Measurements from ENCODE around the gene SLC19A3.
"Not testable (repeated sequence)": the region's sequence is repeated elsewhere in the genome, so short reads cannot be mapped to it uniquely, and the experiment has no call there.

SLC19A3 gene

GRCh38 chr2:227717687-227718567, at the start of gene SLC19A3:
SLC19A3 (minus strand) TSS chr2:227718028; CDS start chr2:227702318, 15,710 bp downstream.
- DNase-seq (ENCODE audit: low read depth), result peak; percentile 81
- no peak for TF ChIP-seq CTCF (conservative IDR thresholded peaks at IDR 0.05; ENCODE audit: low read depth, low read length)
- H3K4me3 ChIP-seq (ENCODE audit: low read depth, low read length), result peak within 1 kb of the TSS; percentile 61

- peak; percentile 78 for DNase-seq (ENCODE audit: low read depth)
- peak; percentile 91 for TF ChIP-seq CTCF (conservative IDR thresholded peaks at IDR 0.05; ENCODE audit: low read depth, low read length)
- H3K4me3 ChIP-seq (ENCODE audit: low read depth, low read length), result no peak overlapping the region
These were observed 48.6 kb upstream of the SLC19A3 start for GRCh38 chr2:227766373-227766883.

GRCh38 chr2:227765788-227766372, 48.1 kb upstream of the SLC19A3 start:
- no peak overlapping the region for H3K4me3 ChIP-seq (ENCODE audit: low read depth, low read length)
- DNase-seq (ENCODE audit: low read depth), result no peak
- TF ChIP-seq CTCF (conservative IDR thresholded peaks at IDR 0.05; ENCODE audit: low read depth, low read length), result no peak

- H3K4me3 ChIP-seq (ENCODE audit: low read depth, low read length), result no peak overlapping the region
- TF ChIP-seq CTCF (conservative IDR thresholded peaks at IDR 0.05; ENCODE audit: low read depth, low read length), result no peak
- DNase-seq (ENCODE audit: low read depth), result no peak
These were observed 44.1 kb upstream of the SLC19A3 start for GRCh38 chr2:227761740-227762476.

- no peak for DNase-seq (ENCODE audit: low read depth)
- TF ChIP-seq CTCF (conservative IDR thresholded peaks at IDR 0.05; ENCODE audit: low read depth, low read length), result no peak
- H3K4me3 ChIP-seq (ENCODE audit: low read depth, low read length), result no peak overlapping the region
These were observed 41.7 kb upstream of the SLC19A3 start for GRCh38 chr2:227759411-227760118.

- DNase-seq (ENCODE audit: low read depth); H3K4me3 ChIP-seq (ENCODE audit: low read depth, low read length): not testable (repeated sequence)
These were observed 38.4 kb upstream of the SLC19A3 start for GRCh38 chr2:227756261-227756660.
